ENCODE measurements around the gene PARP9.

PARP9 gene

GRCh38 chr3:122560680-122561079 is 3.4 kb downstream of the PARP9 start:
- FAIRE-seq, result no peak
- TF ChIP-seq CTCF (IDR thresholded peaks at IDR 0.05; ENCODE audit: insufficient read depth, missing control alignments), result peak; percentile 49
- DNase-seq (ENCODE audit: insufficient read length, low spot score), result peak; percentile 33

GRCh38 chr3:122559906-122560305 is 4.2 kb downstream of the PARP9 start:
- no peak for FAIRE-seq

GRCh38 chr3:122558605-122559004 is 5.5 kb downstream of the PARP9 start:
- FAIRE-seq (no peak), DNase-seq (ENCODE audit: insufficient read length, low spot score) (no peak)
- TF ChIP-seq CTCF (IDR thresholded peaks at IDR 0.05; ENCODE audit: insufficient read depth, missing control alignments), result no peak

More at GRCh38 chr3:122559906-122560305, 4.2 kb downstream of the PARP9 start:
- DNase-seq (ENCODE audit: insufficient read length, low spot score), result no peak
- no peak for TF ChIP-seq CTCF (IDR thresholded peaks at IDR 0.05; ENCODE audit: insufficient read depth, missing control alignments)

- DNase-seq (ENCODE audit: insufficient read length, low spot score) (no peak), FAIRE-seq (no peak)
- no peak for TF ChIP-seq CTCF (IDR thresholded peaks at IDR 0.05; ENCODE audit: insufficient read depth, missing control alignments)
These were observed 6.7 kb downstream of the PARP9 start for GRCh38 chr3:122557356-122557755.

- FAIRE-seq, result no peak
- no peak for DNase-seq (ENCODE audit: insufficient read length, low spot score)
- no peak for TF ChIP-seq CTCF (IDR thresholded peaks at IDR 0.05; ENCODE audit: insufficient read depth, missing control alignments)
These were observed 8.6 kb downstream of the PARP9 start for GRCh38 chr3:122555275-122556071.

GRCh38 chr3:122553171-122553570 is 10.9 kb downstream of the PARP9 start:
- no peak for FAIRE-seq
- TF ChIP-seq CTCF (IDR thresholded peaks at IDR 0.05; ENCODE audit: insufficient read depth, missing control alignments), result no peak
- no peak for DNase-seq (ENCODE audit: insufficient read length, low spot score)

- TF ChIP-seq CTCF (IDR thresholded peaks at IDR 0.05; ENCODE audit: insufficient read depth, missing control alignments), result no peak
- FAIRE-seq (no peak), DNase-seq (ENCODE audit: insufficient read length, low spot score) (no peak)
These were observed 15.5 kb downstream of the PARP9 start for GRCh38 chr3:122548619-122549018.

All from D721Med (cell line).